Neural progenitor cell (in vitro differentiated cells): ENCODE data around the gene TICRR. TPM values are rescaled to one million over a fixed set of nuclear protein-coding genes. Genes with fewer than 3 reads are reported as not detected.

Experiments
- DNase-seq: peaks from one replicate; pipeline ENCODE4 v3.0.0-alpha.2; 2016; ENCODE audit warnings: low spot score
- H2AFZ ChIP-seq: fragments of 200-600 bp; sonication (generic); replicated peaks from 2 replicates; pipeline ENCODE4 v1.6.1; 2016; ENCODE audit warnings: antibody characterized with exemption
- H3F3A ChIP-seq: fragments of 200-600 bp; sonication (generic); 2 replicates; pipeline ENCODE4 v1.6.1; 2016; ENCODE audit warnings: antibody characterized with exemption, low read depth
- H3K27ac ChIP-seq: fragments of 200-600 bp; sonication (generic); 2 replicates; pipeline ENCODE4 v1.5.1; 2016; ENCODE audit warnings: mild to moderate bottlenecking
- H3K27me3 ChIP-seq: fragments of 200-600 bp; sonication (generic); 2 replicates; pipeline ENCODE4 v1.6.1; 2016; ENCODE audit warnings: mild to moderate bottlenecking, moderate library complexity
- H3K36me3 ChIP-seq: fragments of 200-600 bp; sonication (generic); 2 replicates; pipeline ENCODE4 v1.5.1; 2016
- H3K4me1 ChIP-seq: fragments of 200-600 bp; sonication (generic); 2 replicates; pipeline ENCODE4 v1.6.1; 2016; ENCODE audit warnings: mixed run types
- H3K4me2 ChIP-seq: fragments of 200-600 bp; sonication (generic); 2 replicates; pipeline ENCODE4 v1.6.1; 2016
- H3K4me3 ChIP-seq: fragments of 200-600 bp; sonication (generic); 2 replicates; pipeline ENCODE4 v1.5.1; 2016
- H3K79me2 ChIP-seq: fragments of 200-600 bp; sonication (generic); 2 replicates; pipeline ENCODE4 v1.6.1; 2016; ENCODE audit warnings: low read depth
- H3K9ac ChIP-seq: fragments of 200-600 bp; sonication (generic); 2 replicates; pipeline ENCODE4 v1.6.1; 2016
- H3K9me3 ChIP-seq: fragments of 200-600 bp; sonication (generic); 2 replicates; pipeline ENCODE4 v1.5.1; 2016; ENCODE audit warnings: low read depth
- H4K20me1 ChIP-seq: fragments of 200-600 bp; sonication (generic); 2 replicates; pipeline ENCODE4 v1.6.1; 2016; ENCODE audit warnings: low read depth
- H3K27ac Mint-ChIP-seq: 3 replicates; pipeline ENCODE4 v1.8.0; 2021; ENCODE audit warnings: mixed read lengths
- H3K27me3 Mint-ChIP-seq: 2 replicates; pipeline ENCODE4 v1.8.0; 2022; ENCODE audit warnings: low read depth, mild to moderate bottlenecking, inconsistent platforms, moderate library complexity, mixed read lengths; ENCODE audit not compliant: insufficient read depth
- H3K36me3 Mint-ChIP-seq: 3 replicates; pipeline ENCODE4 v1.8.0; 2021; ENCODE audit warnings: mixed read lengths
- H3K4me1 Mint-ChIP-seq: 3 replicates; pipeline ENCODE4 v1.8.0; 2021; ENCODE audit warnings: mixed read lengths
- H3K4me3 Mint-ChIP-seq: 3 replicates; pipeline ENCODE4 v1.8.0; 2021; ENCODE audit warnings: mild to moderate bottlenecking, moderate library complexity, mixed read lengths
- H3K9me3 Mint-ChIP-seq: 3 replicates; pipeline ENCODE4 v1.8.0; 2020; ENCODE audit warnings: mixed read lengths
- CTCF ChIP-seq: fragments of 200-600 bp; sonication (generic); IDR thresholded peaks from 2 replicates; pipeline ENCODE4 v1.5.1; 2017; ENCODE audit warnings: antibody characterized with exemption, mild to moderate bottlenecking
- EZH2 ChIP-seq: fragments of 200-600 bp; sonication (generic); IDR thresholded peaks from 2 replicates; pipeline ENCODE4 v1.6.1; 2017; ENCODE audit warnings: antibody characterized with exemption, mild to moderate bottlenecking, moderate library complexity
- EZH2phosphoT487 ChIP-seq: fragments of 200-600 bp; sonication (generic); IDR thresholded peaks from 2 replicates; pipeline ENCODE4 v1.6.1; 2017; ENCODE audit warnings: antibody characterized with exemption
- total RNA-seq: library from RNA; depleted of rRNA; stranded (reverse); fragments of >200 nt; gene quantifications from 2 replicates; pipeline ENCODE4 v1.2.3, GENCODE V29; 2015; ENCODE audit warnings: low replicate concordance

TICRR gene
- total RNA-seq, 1 donor from 2014 or later: 19.6 TPM

GRCh38 chr15:89553632-89554031 lies 21.6 kb upstream of the TICRR start:
- H3K4me1 Mint-ChIP-seq: peaks cover 29% of the 10 kb centered on the region
- H4K20me1 ChIP-seq: no peaks in the 10 kb centered on the region
- no peak overlapping the region for H3K27ac ChIP-seq
- no peaks in the 10 kb centered on the region for H3K9me3 ChIP-seq
- H3K79me2 ChIP-seq: no peaks in the 10 kb centered on the region
- peaks cover 12% of the 10 kb centered on the region for H3K27me3 Mint-ChIP-seq
- H3F3A ChIP-seq: no peaks in the 10 kb centered on the region
- no peaks in the 10 kb centered on the region for H3K36me3 ChIP-seq
- H3K36me3 Mint-ChIP-seq: no peaks in the 10 kb centered on the region
- no peak overlapping the region for H3K9ac ChIP-seq
- DNase-seq: no peak
- TF ChIP-seq CTCF: no peak
- no peak for TF ChIP-seq EZH2phosphoT487
- no peak for TF ChIP-seq EZH2
- no peak overlapping the region for H3K4me3 ChIP-seq
- H3K9me3 Mint-ChIP-seq: no peaks in the 10 kb centered on the region
- peak overlapping the region; percentile 28 for H2AFZ ChIP-seq
- no peak overlapping the region for H3K27ac Mint-ChIP-seq
- H3K4me1 ChIP-seq: no peaks in the 10 kb centered on the region
- H3K4me3 Mint-ChIP-seq: no peak overlapping the region
- H3K27me3 ChIP-seq: no peaks in the 10 kb centered on the region
- H3K4me2 ChIP-seq: no peak overlapping the region

- H3K4me3 Mint-ChIP-seq: no peak overlapping the region
- H3K36me3 Mint-ChIP-seq: no peaks in the 10 kb centered on the region
These were observed 21.0 kb upstream of the TICRR start for GRCh38 chr15:89554247-89554646.

GRCh38 chr15:89555768-89556167 lies 19.5 kb upstream of the TICRR start:
- Histone ChIP-seq H3F3A (no peaks in the 10 kb centered on the region), H3K9me3 (no peaks in the 10 kb centered on the region), H3K27ac (no peak overlapping the region), H3K79me2 (no peaks in the 10 kb centered on the region), H2AFZ (no peak overlapping the region), H3K27me3 (no peaks in the 10 kb centered on the region), H3K4me1 (no peaks in the 10 kb centered on the region), H4K20me1 (no peaks in the 10 kb centered on the region), H3K9ac (no peak overlapping the region), H3K4me3 (no peak overlapping the region), H3K36me3 (no peaks in the 10 kb centered on the region), H3K4me2 (no peak overlapping the region)
- H3K4me1 Mint-ChIP-seq: peaks cover 23% of the 10 kb centered on the region
- no peak overlapping the region for H3K27ac Mint-ChIP-seq
- no peak for TF ChIP-seq EZH2phosphoT487
- TF ChIP-seq CTCF: no peak
- no peak for TF ChIP-seq EZH2
- no peak for DNase-seq
- H3K9me3 Mint-ChIP-seq: no peaks in the 10 kb centered on the region
- H3K27me3 Mint-ChIP-seq: peaks cover 5% of the 10 kb centered on the region
- H3K36me3 Mint-ChIP-seq: no peaks in the 10 kb centered on the region
- no peak overlapping the region for H3K4me3 Mint-ChIP-seq

More at GRCh38 chr15:89554247-89554646, 21.0 kb upstream of the TICRR start:
- no peaks in the 10 kb centered on the region for H3F3A ChIP-seq
- H3K9me3 Mint-ChIP-seq: no peaks in the 10 kb centered on the region
- no peaks in the 10 kb centered on the region for H3K4me1 ChIP-seq
- H3K9ac ChIP-seq: no peak overlapping the region
- no peak overlapping the region for H3K27ac ChIP-seq
- H3K79me2 ChIP-seq: no peaks in the 10 kb centered on the region
- DNase-seq: no peak
- H4K20me1 ChIP-seq: no peaks in the 10 kb centered on the region
- TF ChIP-seq EZH2: no peak
- H3K9me3 ChIP-seq: no peaks in the 10 kb centered on the region
- peaks cover 12% of the 10 kb centered on the region for H3K27me3 Mint-ChIP-seq
- no peak overlapping the region for H3K4me2 ChIP-seq
- H3K27ac Mint-ChIP-seq: peak overlapping the region; percentile 42
- H3K4me3 ChIP-seq: no peak overlapping the region
- no peaks in the 10 kb centered on the region for H3K36me3 ChIP-seq
- no peaks in the 10 kb centered on the region for H3K27me3 ChIP-seq
- H3K4me1 Mint-ChIP-seq: peaks cover 29% of the 10 kb centered on the region
- H2AFZ ChIP-seq: peak overlapping the region; percentile 28

GRCh38 chr15:89556413-89557262 lies 18.6 kb upstream of the TICRR start:
- Histone ChIP-seq H4K20me1 (no peaks in the 10 kb centered on the region), H3F3A (no peaks in the 10 kb centered on the region), H3K4me3 (no peak overlapping the region), H3K27ac (no peak overlapping the region), H3K9me3 (no peaks in the 10 kb centered on the region), H3K79me2 (no peaks in the 10 kb centered on the region), H3K9ac (no peak overlapping the region), H2AFZ (peak overlapping the region; percentile 65), H3K36me3 (no peaks in the 10 kb centered on the region), H3K4me1 (no peaks in the 10 kb centered on the region), H3K4me2 (no peak overlapping the region), H3K27me3 (no peaks in the 10 kb centered on the region)
- Mint-ChIP-seq H3K4me1 (peaks cover 17% of the 10 kb centered on the region), H3K27ac (no peak overlapping the region), H3K4me3 (no peak overlapping the region), H3K9me3 (no peaks in the 10 kb centered on the region), H3K36me3 (no peaks in the 10 kb centered on the region), H3K27me3 (no peaks in the 10 kb centered on the region)
- DNase-seq: peak; percentile 85
- TF ChIP-seq CTCF (peak; percentile 91), EZH2 (no peak)
